Activated T-helper 1 cell treated with anti-CD3 and anti-CD28 coated beads, Interleukin-12 subunit alpha, Interleukin-12 subunit beta, Interleukin-2, Interleukin-4 antibody, amounts not matched to agents 30 ng/mL and 10 ng/mL and 1 ng/mL, durations not matched to agents 14 hours and 24 hours and 36 hours (primary cell): ENCODE measurements around the gene ARMH1. TPM values are rescaled to one million over a fixed set of nuclear protein-coding genes. Genes with fewer than 3 reads are reported as not detected.

Source experiments
- DNase-seq: peaks from one replicate; pipeline ENCODE4 v3.0.0; 2021; ENCODE audit warnings: low spot score
- H3K27ac Mint-ChIP-seq: one replicate; pipeline ENCODE4 v1.8.0; 2021; ENCODE audit warnings: mild to moderate bottlenecking, mixed read lengths
- H3K27me3 Mint-ChIP-seq: one replicate; pipeline ENCODE4 v1.8.0; 2022; ENCODE audit warnings: mild to moderate bottlenecking, moderate library complexity, mixed read lengths; ENCODE audit not compliant: insufficient read depth
- H3K36me3 Mint-ChIP-seq: one replicate; pipeline ENCODE4 v1.8.0; 2021; ENCODE audit warnings: low read depth, mixed read lengths
- H3K4me1 Mint-ChIP-seq: one replicate; pipeline ENCODE4 v1.8.0; 2021; ENCODE audit warnings: low read depth, mixed read lengths
- H3K4me3 Mint-ChIP-seq: one replicate; pipeline ENCODE4 v1.8.0; 2021; ENCODE audit warnings: mild to moderate bottlenecking, moderate library complexity, mixed read lengths
- H3K9me3 Mint-ChIP-seq: one replicate; pipeline ENCODE4 v1.8.0; 2021; ENCODE audit warnings: mixed read lengths
- intact Hi-C: fragments of 100-400 bp; cut with micrococcal nuclease; formaldehyde crosslinking; loops from one replicate; pipeline ENCODE4 v1.15.1; 2024
- total RNA-seq: library from RNA; stranded (reverse); gene quantifications from 2 replicates; pipeline ENCODE4 v1.2.3, GENCODE V29; 2022

ARMH1 gene
- total RNA-seq, 1 donor from 2014 or later: 99.8 TPM

GRCh38 chr1:44648529-44649250 lies 25.8 kb upstream of the ARMH1 start:
- intact Hi-C loops: no loop called here
- no peak overlapping the region for H3K27ac Mint-ChIP-seq

GRCh38 chr1:44649788-44650158 lies 24.7 kb upstream of the ARMH1 start:
- Mint-ChIP-seq H3K4me3 (no peak overlapping the region), H3K9me3 (no peaks in the 10 kb centered on the region), H3K36me3 (peaks cover 31% of the 10 kb centered on the region), H3K27ac (no peak overlapping the region), H3K27me3 (no peaks in the 10 kb centered on the region), H3K4me1 (no peaks in the 10 kb centered on the region)
- intact Hi-C loops: no loop called here
- no peak for DNase-seq

More at GRCh38 chr1:44648529-44649250, 25.8 kb upstream of the ARMH1 start:
- no peak overlapping the region for H3K4me3 Mint-ChIP-seq
- no peak for DNase-seq
- H3K9me3 Mint-ChIP-seq: no peaks in the 10 kb centered on the region
- no peaks in the 10 kb centered on the region for H3K4me1 Mint-ChIP-seq
- H3K36me3 Mint-ChIP-seq: peaks cover 30% of the 10 kb centered on the region
- H3K27me3 Mint-ChIP-seq: no peaks in the 10 kb centered on the region

DNA sequence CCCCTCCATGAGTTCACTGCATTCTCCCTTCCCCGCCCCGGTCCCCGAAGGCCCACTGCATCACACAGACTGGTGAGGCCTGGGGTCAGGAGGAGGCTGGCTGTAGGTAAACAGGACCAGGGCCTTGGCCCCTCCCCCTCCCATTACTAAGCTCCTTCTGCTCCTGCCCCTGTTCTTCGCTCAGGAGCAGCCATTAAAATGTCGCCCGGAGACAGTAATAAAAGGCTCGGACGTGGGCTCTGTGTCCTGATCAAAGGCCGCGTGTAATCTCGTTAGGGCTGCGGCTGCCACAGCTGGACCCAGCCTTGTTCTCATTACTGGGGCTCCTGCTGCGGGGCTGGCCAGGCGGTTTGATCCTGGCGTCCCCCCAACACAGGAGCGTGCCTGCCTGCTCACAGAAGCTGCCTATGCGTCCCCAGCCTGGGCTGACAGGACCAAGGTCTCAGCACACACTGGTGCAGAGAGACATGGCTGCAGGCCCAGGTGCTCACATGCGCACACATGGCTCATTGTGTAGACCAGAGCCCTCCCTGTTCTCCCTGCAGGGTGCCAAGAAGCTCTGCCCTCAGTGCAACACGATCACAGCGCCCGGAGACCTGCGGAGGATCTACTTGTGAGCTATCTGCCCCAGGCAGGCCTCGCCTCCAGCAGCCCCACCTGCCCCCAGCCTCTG lies 24.2 kb upstream of the ARMH1 start:
- peaks cover 29% of the 10 kb centered on the region for H3K36me3 Mint-ChIP-seq
- no peaks in the 10 kb centered on the region for H3K27me3 Mint-ChIP-seq
- no peak overlapping the region for H3K4me3 Mint-ChIP-seq
- H3K27ac Mint-ChIP-seq: no peak overlapping the region
- H3K9me3 Mint-ChIP-seq: no peaks in the 10 kb centered on the region
- no peaks in the 10 kb centered on the region for H3K4me1 Mint-ChIP-seq
- DNase-seq: no peak
- intact Hi-C loops: no loop called here

DNA sequence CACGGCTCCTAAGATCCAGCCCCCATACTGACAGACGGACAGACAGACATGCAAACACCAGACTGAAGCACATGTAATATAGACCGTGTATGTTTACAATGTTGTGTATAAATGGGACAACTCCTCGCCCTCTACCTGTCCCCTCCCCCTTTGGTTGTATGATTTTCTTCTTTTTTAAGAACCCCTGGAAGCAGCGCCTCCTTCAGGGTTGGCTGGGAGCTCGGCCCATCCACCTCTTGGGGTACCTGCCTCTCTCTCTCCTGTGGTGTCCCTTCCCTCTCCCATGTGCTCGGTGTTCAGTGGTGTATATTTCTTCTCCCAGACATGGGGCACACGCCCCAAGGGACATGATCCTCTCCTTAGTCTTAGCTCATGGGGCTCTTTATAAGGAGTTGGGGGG lies 23.4 kb upstream of the ARMH1 start:
- Mint-ChIP-seq H3K4me3 (no peak overlapping the region), H3K4me1 (no peaks in the 10 kb centered on the region), H3K27me3 (no peaks in the 10 kb centered on the region), H3K9me3 (no peaks in the 10 kb centered on the region), H3K27ac (no peak overlapping the region), H3K36me3 (peaks cover 29% of the 10 kb centered on the region)
- intact Hi-C loops: no loop called here
- DNase-seq: no peak

DNA sequence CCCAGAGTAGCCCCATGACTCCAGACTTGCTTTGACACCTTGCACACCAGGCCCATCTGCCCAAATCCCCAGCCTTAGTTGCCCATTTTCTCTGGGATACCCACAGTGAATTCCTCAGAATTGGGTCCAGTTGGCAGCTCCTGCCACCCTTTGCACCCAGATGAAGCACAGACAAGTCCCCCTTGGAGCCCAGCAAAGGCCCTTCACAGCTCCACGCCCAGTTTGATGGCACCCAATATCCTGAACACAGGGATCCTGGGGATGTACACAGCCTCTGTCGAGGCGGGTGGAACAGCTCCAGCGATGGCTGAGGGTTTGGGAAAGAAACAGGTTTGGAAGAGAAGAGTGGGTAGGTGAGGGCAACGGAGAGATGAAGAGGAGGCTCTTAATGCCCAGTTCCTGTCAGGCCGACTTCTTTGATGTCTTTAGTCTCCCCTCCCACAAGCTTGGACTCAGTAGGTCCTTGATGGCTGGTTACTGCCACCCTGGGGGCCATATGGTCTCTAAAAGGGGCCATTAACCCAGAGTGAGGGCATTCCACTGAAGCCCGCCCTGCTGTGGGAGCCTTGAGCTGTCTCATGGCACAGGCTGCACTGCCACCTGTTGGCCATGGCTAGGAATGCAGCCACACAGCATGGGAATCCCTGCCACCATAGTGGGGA lies 21.9 kb upstream of the ARMH1 start:
- Mint-ChIP-seq H3K27me3 (no peaks in the 10 kb centered on the region), H3K27ac (no peak overlapping the region), H3K9me3 (no peaks in the 10 kb centered on the region), H3K4me3 (no peak overlapping the region), H3K36me3 (peaks cover 24% of the 10 kb centered on the region), H3K4me1 (no peaks in the 10 kb centered on the region)
- peak; percentile 59 for DNase-seq
- intact Hi-C loops: loop anchor here (1.0 to 2.0 kb wide), 5 partner anchors 22 to 436 kb away; partner anchors contain the start of genes ARMH1 and TMEM53

DNA sequence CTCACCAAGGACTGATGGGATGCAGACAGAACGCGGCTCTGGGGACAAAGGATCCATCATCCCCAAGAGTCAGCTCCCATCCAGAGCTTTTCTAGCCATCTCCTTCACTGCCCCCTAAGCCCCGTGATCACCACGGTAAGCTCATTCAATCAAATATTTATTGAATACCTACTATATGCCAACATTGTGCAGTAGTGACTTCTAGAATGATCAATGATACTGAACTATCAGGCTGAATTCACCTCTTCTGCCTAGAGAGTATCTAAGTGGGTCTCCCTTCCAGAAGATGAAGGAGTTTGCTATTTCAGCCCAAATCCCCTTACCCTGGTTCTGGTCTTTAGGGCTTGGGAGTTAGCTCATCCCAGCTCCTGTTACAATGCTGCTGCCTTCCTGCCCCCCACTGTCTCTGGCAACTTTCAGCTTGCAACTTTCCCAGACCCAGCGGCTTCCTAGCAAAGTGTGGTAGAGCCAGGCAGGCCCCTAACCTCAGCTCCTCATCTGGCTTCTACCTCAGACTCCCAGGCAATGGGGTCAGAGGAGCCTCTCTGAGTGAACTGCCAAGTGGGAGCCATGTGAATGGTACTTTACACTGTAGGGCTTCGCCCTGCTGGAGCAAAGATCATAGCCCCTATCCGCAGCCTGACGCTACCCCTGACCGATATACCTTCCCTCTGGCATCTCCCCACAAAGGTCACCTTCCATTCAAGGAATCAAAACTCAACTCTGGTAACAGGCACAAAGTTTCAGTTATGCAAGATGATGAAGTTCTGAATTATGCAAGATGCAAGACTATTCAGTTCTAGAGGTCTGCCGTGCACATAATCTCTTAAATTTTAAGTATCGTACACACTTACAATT lies 21.2 kb upstream of the ARMH1 start:
- H3K4me1 Mint-ChIP-seq: no peaks in the 10 kb centered on the region
- no peaks in the 10 kb centered on the region for H3K9me3 Mint-ChIP-seq
- no peak overlapping the region for H3K4me3 Mint-ChIP-seq
- no peak for DNase-seq
- intact Hi-C loops: loop anchor here (1.0 to 2.0 kb wide), 5 partner anchors 21 to 437 kb away; partner anchors contain the start of genes ARMH1 and TMEM53
- no peak overlapping the region for H3K27ac Mint-ChIP-seq
- no peaks in the 10 kb centered on the region for H3K27me3 Mint-ChIP-seq
- peaks cover 18% of the 10 kb centered on the region for H3K36me3 Mint-ChIP-seq

DNA sequence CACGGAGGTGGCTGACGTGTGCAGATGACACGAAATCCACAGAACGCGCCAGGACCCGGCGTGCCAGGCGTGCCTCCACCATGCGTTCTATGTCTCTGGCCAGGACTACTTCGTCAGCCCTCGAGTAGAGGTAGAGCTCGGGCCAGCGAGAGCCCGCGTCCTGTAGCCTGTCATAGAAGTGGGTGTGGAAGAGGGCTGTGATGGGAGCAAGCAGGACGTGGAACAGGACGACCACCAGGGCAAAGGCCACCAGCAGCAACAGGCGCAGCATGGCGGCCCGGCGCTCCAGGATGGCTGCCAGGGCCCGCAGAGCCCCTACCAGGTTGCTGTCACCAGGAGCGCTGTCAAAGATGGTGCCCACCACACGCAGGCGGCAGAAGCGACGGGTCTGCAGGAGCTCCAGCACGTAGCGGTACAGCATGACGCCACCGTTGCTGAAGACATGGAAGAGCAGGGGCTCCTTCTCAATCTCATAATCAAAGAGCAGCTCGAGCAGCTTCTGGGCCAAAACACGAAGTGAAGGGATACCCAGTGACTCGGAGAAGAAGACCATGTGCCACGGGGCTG lies 19.8 kb upstream of the ARMH1 start:
- intact Hi-C loops: no loop called here
- Mint-ChIP-seq H3K27me3 (no peaks in the 10 kb centered on the region), H3K27ac (no peak overlapping the region), H3K4me3 (no peak overlapping the region), H3K9me3 (no peaks in the 10 kb centered on the region), H3K36me3 (peaks cover 8% of the 10 kb centered on the region), H3K4me1 (no peaks in the 10 kb centered on the region)
- no peak for DNase-seq

GRCh38 chr1:44655609-44656008 lies 18.9 kb upstream of the ARMH1 start:
- Mint-ChIP-seq H3K4me1 (no peaks in the 10 kb centered on the region), H3K4me3 (no peak overlapping the region), H3K27me3 (no peaks in the 10 kb centered on the region), H3K27ac (no peak overlapping the region), H3K9me3 (no peaks in the 10 kb centered on the region), H3K36me3 (peaks cover 8% of the 10 kb centered on the region)
- intact Hi-C loops: no loop called here
- DNase-seq: no peak

GRCh38 chr1:44659566-44659965 lies 14.9 kb upstream of the ARMH1 start:
- DNase-seq: no peak

DNA sequence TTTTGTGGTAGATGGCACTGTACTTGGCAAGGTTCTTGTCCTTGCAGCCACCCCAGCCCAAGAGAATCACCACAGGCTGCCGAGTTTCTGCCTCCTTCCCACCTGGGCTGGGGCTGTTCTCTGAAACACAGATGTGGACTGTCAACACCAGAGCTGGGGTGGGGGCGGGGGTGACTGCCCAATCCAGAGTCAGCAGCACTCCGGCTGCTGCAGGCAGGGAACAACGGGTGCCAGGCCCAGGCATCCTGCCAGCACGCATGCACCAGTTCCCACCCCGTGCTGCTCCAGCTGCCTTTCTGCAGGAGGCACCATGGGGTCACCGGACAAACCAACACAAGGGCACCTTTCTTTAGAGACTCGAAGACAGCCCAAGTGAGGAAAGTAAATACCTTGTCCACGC lies 14.3 kb upstream of the ARMH1 start:
- Mint-ChIP-seq H3K27me3 (no peaks in the 10 kb centered on the region), H3K36me3 (no peaks in the 10 kb centered on the region), H3K4me3 (no peak overlapping the region), H3K27ac (no peak overlapping the region), H3K9me3 (no peaks in the 10 kb centered on the region), H3K4me1 (peaks cover 9% of the 10 kb centered on the region)
- intact Hi-C loops: no loop called here
- no peak for DNase-seq

More at GRCh38 chr1:44659566-44659965, 14.9 kb upstream of the ARMH1 start:
- Mint-ChIP-seq H3K27me3 (no peaks in the 10 kb centered on the region), H3K9me3 (no peaks in the 10 kb centered on the region), H3K36me3 (no peaks in the 10 kb centered on the region), H3K4me3 (no peak overlapping the region), H3K27ac (no peak overlapping the region), H3K4me1 (peaks cover 3% of the 10 kb centered on the region)
- intact Hi-C loops: no loop called here

DNA sequence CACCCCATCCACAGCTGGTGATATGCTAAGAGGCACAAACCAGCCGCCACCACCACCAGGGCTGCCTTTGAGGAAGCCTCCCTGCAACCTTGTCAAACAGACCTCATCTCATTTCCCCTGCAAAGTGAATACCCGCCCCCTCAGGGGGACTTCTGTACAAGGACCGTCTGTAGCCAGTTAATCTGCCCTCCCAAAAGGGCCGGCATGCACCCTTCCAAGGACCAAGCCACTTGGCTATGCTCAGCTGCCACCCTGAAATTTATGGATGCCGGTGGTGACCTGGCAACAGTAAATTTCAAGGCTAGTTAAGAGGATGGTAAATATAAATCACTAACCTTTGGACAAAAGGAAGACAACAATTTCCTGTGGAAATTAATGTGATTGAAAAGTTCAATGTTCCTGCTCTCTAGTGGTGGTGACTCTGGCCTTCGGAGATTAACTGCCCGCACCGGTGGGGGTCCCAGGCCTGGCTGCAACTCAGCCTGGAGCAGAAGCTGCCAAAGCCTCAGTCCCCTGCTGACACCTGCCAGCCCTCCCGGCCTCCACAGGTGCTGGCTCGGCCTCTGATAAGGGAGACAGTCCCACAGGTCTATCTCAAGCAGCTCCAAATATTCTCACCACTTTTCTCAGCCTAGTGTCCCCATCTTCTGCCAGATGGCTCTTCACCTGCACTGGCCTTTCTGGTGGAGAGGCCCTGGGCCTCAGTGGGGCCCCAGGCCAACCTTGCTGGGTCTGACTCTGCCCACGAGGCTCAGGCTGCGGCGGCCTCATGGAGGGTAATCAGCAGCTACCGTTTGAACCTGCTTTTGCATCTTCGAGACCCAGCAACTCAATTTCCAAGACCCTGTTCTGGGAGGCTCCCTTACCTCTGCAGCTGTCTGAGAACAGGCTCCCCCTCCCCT lies 12.5 kb upstream of the ARMH1 start:
- intact Hi-C loops: no loop called here
- no peaks in the 10 kb centered on the region for H3K36me3 Mint-ChIP-seq
- H3K4me1 Mint-ChIP-seq: peaks cover 15% of the 10 kb centered on the region

GRCh38 chr1:44662683-44663030 lies 11.9 kb upstream of the ARMH1 start:
- Mint-ChIP-seq H3K4me3 (no peak overlapping the region), H3K4me1 (peaks cover 15% of the 10 kb centered on the region), H3K27me3 (no peaks in the 10 kb centered on the region), H3K27ac (no peak overlapping the region), H3K9me3 (no peaks in the 10 kb centered on the region), H3K36me3 (no peaks in the 10 kb centered on the region)
- DNase-seq: no peak
- intact Hi-C loops: no loop called here

More for the DNA sequence above, 12.5 kb upstream of the ARMH1 start:
- no peak overlapping the region for H3K27ac Mint-ChIP-seq
- no peak overlapping the region for H3K4me3 Mint-ChIP-seq
- H3K9me3 Mint-ChIP-seq: no peaks in the 10 kb centered on the region
- no peaks in the 10 kb centered on the region for H3K27me3 Mint-ChIP-seq
- DNase-seq: no peak
